Activated T-cell treated with anti-CD3 and anti-CD28 coated beads, Interleukin-2, amount 50 U/mL, for 1 hour (primary cell): ENCODE measurements around the gene LITAFD.
"Not testable (repeated sequence)": the region's sequence is repeated elsewhere in the genome, so short reads cannot be mapped to it uniquely, and the experiment has no call there.

Experiments used
- DNase-seq: peaks from one replicate; pipeline ENCODE4 v3.0.0-alpha.2; 2020

The LITAFD gene

GRCh38 chr16:8882041-8882617, at the start of gene LITAFD:
TSS of gene LITAFD (plus strand) at chr16:8882351. CDS start at chr16:8884356, 2,005 bp downstream.
- no peak for DNase-seq

- DNase-seq = no peak
Observed at GRCh38 chr16:8832717-8833105, 49.4 kb upstream of the LITAFD start.

- DNase-seq = not testable (repeated sequence)
Observed at GRCh38 chr16:8836797-8837196, 45.4 kb upstream of the LITAFD start.

GRCh38 chr16:8837594-8837993, 44.6 kb upstream of the LITAFD start:
- DNase-seq = not testable (repeated sequence)

- DNase-seq = not testable (repeated sequence)
Observed at GRCh38 chr16:8842016-8842415, 40.1 kb upstream of the LITAFD start.

- DNase-seq = not testable (repeated sequence)
Observed at GRCh38 chr16:8843296-8843695, 38.9 kb upstream of the LITAFD start.

- DNase-seq = no peak
Observed at GRCh38 chr16:8845699-8846298, 36.4 kb upstream of the LITAFD start.

GRCh38 chr16:8846401-8846932, 35.7 kb upstream of the LITAFD start:
- DNase-seq = no peak

- DNase-seq = no peak
Observed at GRCh38 chr16:8847145-8847544, 35.0 kb upstream of the LITAFD start.

- no peak for DNase-seq
Observed at GRCh38 chr16:8847623-8848022, 34.5 kb upstream of the LITAFD start.

GRCh38 chr16:8848231-8848938, 33.8 kb upstream of the LITAFD start:
- DNase-seq = no peak

- DNase-seq = no peak
Observed at GRCh38 chr16:8848939-8849391, 33.2 kb upstream of the LITAFD start.

- no peak for DNase-seq
Observed at GRCh38 chr16:8849411-8850011, 32.6 kb upstream of the LITAFD start.

GRCh38 chr16:8850279-8850885, 31.8 kb upstream of the LITAFD start:
- DNase-seq = peak; percentile 16

- DNase-seq = no peak
Observed at GRCh38 chr16:8851761-8852403, 30.3 kb upstream of the LITAFD start.

GRCh38 chr16:8852534-8852933, 29.6 kb upstream of the LITAFD start:
- DNase-seq = no peak

GRCh38 chr16:8853150-8853549, 29.0 kb upstream of the LITAFD start:
- DNase-seq = no peak

GRCh38 chr16:8853611-8854010, 28.5 kb upstream of the LITAFD start:
- DNase-seq = no peak

GRCh38 chr16:8854298-8854948, 27.7 kb upstream of the LITAFD start:
- no peak for DNase-seq

GRCh38 chr16:8855051-8855786, 26.9 kb upstream of the LITAFD start:
- DNase-seq = no peak

- no peak for DNase-seq
Observed at GRCh38 chr16:8855972-8856371, 26.2 kb upstream of the LITAFD start.
